HepG2 (cell line): ENCODE results near the gene ZCCHC10. TPM values are rescaled to one million over a fixed set of nuclear protein-coding genes. Genes with fewer than 3 reads are reported as not detected.

Experiments
- FOXA3 ChIP-seq: IDR thresholded peaks from 2 replicates; pipeline ENCODE4 v1.6.1; 2016; ENCODE audit warnings: missing genetic modification reagents, missing compliant biosample characterization
- FOXJ3 ChIP-seq: sonication (generic); formaldehyde crosslinking; IDR thresholded peaks from 2 replicates; pipeline ENCODE4 v1.4.0; 2020; ENCODE audit warnings: missing genetic modification reagents, mild to moderate bottlenecking, borderline replicate concordance
- GATAD1 ChIP-seq: IDR thresholded peaks from 2 replicates; pipeline ENCODE4 v1.6.1; 2016; ENCODE audit warnings: missing genetic modification reagents, missing compliant biosample characterization
- HNRNPH1 ChIP-seq: fragments of 200-400 bp; formaldehyde crosslinking; optimal IDR thresholded peaks from 2 replicates; pipeline ENCODE3; 2017; ENCODE audit warnings: mild to moderate bottlenecking, low read depth, low read length
- MED8 ChIP-seq: sonication (generic); formaldehyde crosslinking; IDR thresholded peaks from 2 replicates; pipeline ENCODE4 v1.8.1; 2023; ENCODE audit warnings: mild to moderate bottlenecking, missing genetic modification reagents; ENCODE audit not compliant: insufficient replicate concordance
- NAIF1 ChIP-seq: sonication (generic); formaldehyde crosslinking; IDR thresholded peaks from 2 replicates; pipeline ENCODE4 v1.5.0; 2020; ENCODE audit warnings: mild to moderate bottlenecking, missing genetic modification reagents, borderline replicate concordance
- POLR2A ChIP-seq, 2 experiments: IDR thresholded peaks; 2 replicates each; pipeline ENCODE4 v1.6.1; 2011; ENCODE audit warnings: low read depth in 2 of 2, low read length in 2 of 2, mild to moderate bottlenecking in 1 of 2, moderate library complexity in 1 of 2; ENCODE audit not compliant: insufficient read depth in 1 of 2
- TBL1XR1 ChIP-seq: fragments of 150-350 bp; IDR thresholded peaks from 2 replicates; pipeline ENCODE4 v1.6.1; 2014; ENCODE audit warnings: borderline replicate concordance, low read length; ENCODE audit not compliant: partially characterized antibody
- ZNF30 ChIP-seq: sonication (generic); formaldehyde crosslinking; IDR thresholded peaks from 2 replicates; pipeline ENCODE4 v1.5.0; 2020; ENCODE audit warnings: mild to moderate bottlenecking, missing genetic modification reagents
- ZNF430 ChIP-seq: sonication (generic); formaldehyde crosslinking; IDR thresholded peaks from 2 replicates; pipeline ENCODE4 v1.9.0; 2021; ENCODE audit warnings: mild to moderate bottlenecking, missing genetic modification reagents
- ZNF556 ChIP-seq: sonication (generic); formaldehyde crosslinking; IDR thresholded peaks from 2 replicates; pipeline ENCODE4 v1.4.0; 2020; ENCODE audit warnings: mild to moderate bottlenecking, missing genetic modification reagents, borderline replicate concordance
- ZNF615 ChIP-seq: sonication (generic); formaldehyde crosslinking; IDR thresholded peaks from 2 replicates; pipeline ENCODE4 v1.5.0; 2020; ENCODE audit warnings: mild to moderate bottlenecking, missing genetic modification reagents, borderline replicate concordance
- ZNF816 ChIP-seq: sonication (generic); formaldehyde crosslinking; IDR thresholded peaks from 2 replicates; pipeline ENCODE4 v1.8.0; 2022; ENCODE audit warnings: missing genetic modification reagents, mild to moderate bottlenecking, borderline replicate concordance
- ZNF879 ChIP-seq: sonication (generic); formaldehyde crosslinking; IDR thresholded peaks from 2 replicates; pipeline ENCODE4 v1.8.1; 2023; ENCODE audit warnings: missing genetic modification reagents
- ZSCAN30 ChIP-seq: sonication (generic); formaldehyde crosslinking; IDR thresholded peaks from 2 replicates; pipeline ENCODE4 v1.5.0; 2020; ENCODE audit warnings: mild to moderate bottlenecking, missing genetic modification reagents
- polyA plus RNA-seq, 8 experiments: library from polyadenylated mRNA; depleted of rRNA in 3 of 8; stranded (reverse) in 7 of 8; unstranded in 1 of 8; fragments of >200 nt; fragmentation: Illumina TruSeq in 4 of 8; extraction: Trizol in 4 of 8; gene quantifications; 2 replicates each; pipeline versions ENCODE4 v1.2.1 to v1.2.3, GENCODE V29; 2011 to 2016; ENCODE audit warnings: low read depth in 4 of 8, missing spikeins in 1 of 8, mixed read lengths in 1 of 8; ENCODE audit not compliant: insufficient read depth in 1 of 8
- total RNA-seq, 5 experiments: library from RNA; depleted of rRNA; stranded (reverse); fragments of >200 nt; fragmentation: Illumina TruSeq; extraction: Trizol; gene quantifications; 2 replicates each; pipeline ENCODE4 v1.2.3, GENCODE V29; 2016; ENCODE audit warnings: low read depth in 1 of 5
- TF ChIP-seq, protein P1 (sequence below): sonication (generic); formaldehyde crosslinking; IDR thresholded peaks from 2 replicates; pipeline ENCODE4 v1.9.0; 2021; ENCODE audit warnings: missing genetic modification reagents, mild to moderate bottlenecking, borderline replicate concordance
- TF ChIP-seq, protein P2 (sequence below): sonication (generic); formaldehyde crosslinking; IDR thresholded peaks from 2 replicates; pipeline ENCODE4 v1.8.0; 2022; ENCODE audit warnings: low read depth, missing genetic modification reagents
- TF ChIP-seq, protein P3 (sequence below): IDR thresholded peaks from 2 replicates; pipeline ENCODE4 v1.6.1; 2016; ENCODE audit warnings: low read depth
- TF ChIP-seq, protein P4 (sequence below): sonication (generic); formaldehyde crosslinking; IDR thresholded peaks from 2 replicates; pipeline ENCODE4 v1.8.0; 2022; ENCODE audit warnings: mild to moderate bottlenecking, missing genetic modification reagents, moderate library complexity

The ZCCHC10 gene
- total and polyA plus RNA-seq, 2 of the 13 experiments (the other 11 are each of a cell fraction or from before 2014, with no cell fraction given): 40.7 to 48.2 TPM

DNA sequence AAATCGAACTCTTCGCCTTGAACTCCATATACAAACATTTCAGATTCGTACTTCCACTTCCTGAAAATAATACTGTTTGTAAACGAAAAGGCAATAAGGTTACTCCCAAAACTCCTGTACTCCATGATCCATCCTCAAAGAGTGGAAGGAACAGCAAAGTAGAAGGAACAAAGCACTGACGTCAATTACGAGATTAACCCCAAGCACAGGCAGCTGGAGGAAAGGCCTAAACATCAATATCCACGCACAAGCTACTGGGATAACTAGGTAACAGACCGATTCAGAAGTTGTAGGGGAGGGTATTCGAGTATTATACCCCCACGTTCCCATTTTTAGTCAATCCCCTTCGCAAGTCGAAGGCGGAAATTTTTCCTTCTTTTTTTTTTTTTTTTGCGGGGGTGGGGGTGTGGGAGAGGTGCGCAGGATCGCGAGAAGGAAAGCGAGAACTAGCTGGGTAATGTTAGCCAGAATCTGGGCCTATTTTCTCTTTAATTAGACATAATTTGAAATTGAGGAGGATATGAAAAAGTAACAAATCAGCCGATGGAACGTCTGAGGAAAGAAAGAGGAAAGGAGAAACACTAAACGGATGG is 63.8 kb downstream of the ZCCHC10 start (continued):
- TF ChIP-seq MED8 (CRISPR knock-in tag) (no peak), GATAD1 (CRISPR knock-in tag) (no peak), FOXJ3 (CRISPR knock-in tag) (no peak), HNRNPH1 (no peak), ZNF30 (CRISPR knock-in tag) (no peak), ZNF816 (CRISPR knock-in tag) (no peak), ZNF430 (no peak), NAIF1 (CRISPR knock-in tag) (no peak), ZNF615 (CRISPR knock-in tag) (no peak), POLR2A (IDR thresholded peaks at IDR 0.05; ENCODE audit: insufficient read depth in 1 of 2, low read depth in 2 of 2, low read length in 2 of 2) (0 out of 4 replicates have a peak, but pooled peaks of 1 of the 2 experiments have one; percentile 31), TBL1XR1 (no peak), ZNF556 (CRISPR knock-in tag) (no peak), FOXA3 (CRISPR knock-in tag) (peak; percentile 9; the same call in 1 of the 2 replicates), ZSCAN30 (no peak), ZNF879 (CRISPR knock-in tag) (no peak)
- TF ChIP-seq, protein P1, sequence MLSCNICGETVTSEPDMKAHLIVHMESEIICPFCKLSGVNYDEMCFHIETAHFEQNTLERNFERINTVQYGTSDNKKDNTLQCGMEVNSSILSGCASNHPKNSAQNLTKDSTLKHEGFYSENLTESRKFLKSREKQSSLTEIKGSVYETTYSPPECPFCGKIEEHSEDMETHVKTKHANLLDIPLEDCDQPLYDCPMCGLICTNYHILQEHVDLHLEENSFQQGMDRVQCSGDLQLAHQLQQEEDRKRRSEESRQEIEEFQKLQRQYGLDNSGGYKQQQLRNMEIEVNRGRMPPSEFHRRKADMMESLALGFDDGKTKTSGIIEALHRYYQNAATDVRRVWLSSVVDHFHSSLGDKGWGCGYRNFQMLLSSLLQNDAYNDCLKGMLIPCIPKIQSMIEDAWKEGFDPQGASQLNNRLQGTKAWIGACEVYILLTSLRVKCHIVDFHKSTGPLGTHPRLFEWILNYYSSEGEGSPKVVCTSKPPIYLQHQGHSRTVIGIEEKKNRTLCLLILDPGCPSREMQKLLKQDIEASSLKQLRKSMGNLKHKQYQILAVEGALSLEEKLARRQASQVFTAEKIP (CRISPR knock-in tag): no peak
- TF ChIP-seq, protein P2, sequence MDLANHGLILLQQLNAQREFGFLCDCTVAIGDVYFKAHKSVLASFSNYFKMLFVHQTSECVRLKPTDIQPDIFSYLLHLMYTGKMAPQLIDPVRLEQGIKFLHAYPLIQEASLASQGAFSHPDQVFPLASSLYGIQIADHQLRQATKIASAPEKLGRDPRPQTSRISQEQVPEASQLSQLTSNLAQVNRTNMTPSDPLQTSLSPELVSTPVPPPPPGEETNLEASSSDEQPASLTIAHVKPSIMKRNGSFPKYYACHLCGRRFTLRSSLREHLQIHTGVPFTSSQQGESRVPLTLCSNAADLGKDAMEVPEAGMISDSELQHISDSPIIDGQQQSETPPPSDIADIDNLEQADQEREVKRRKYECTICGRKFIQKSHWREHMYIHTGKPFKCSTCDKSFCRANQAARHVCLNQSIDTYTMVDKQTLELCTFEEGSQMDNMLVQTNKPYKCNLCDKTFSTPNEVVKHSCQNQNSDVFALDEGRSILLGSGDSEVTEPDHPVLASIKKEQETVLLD (CRISPR knock-in tag): no peak
- TF ChIP-seq, protein P3, sequence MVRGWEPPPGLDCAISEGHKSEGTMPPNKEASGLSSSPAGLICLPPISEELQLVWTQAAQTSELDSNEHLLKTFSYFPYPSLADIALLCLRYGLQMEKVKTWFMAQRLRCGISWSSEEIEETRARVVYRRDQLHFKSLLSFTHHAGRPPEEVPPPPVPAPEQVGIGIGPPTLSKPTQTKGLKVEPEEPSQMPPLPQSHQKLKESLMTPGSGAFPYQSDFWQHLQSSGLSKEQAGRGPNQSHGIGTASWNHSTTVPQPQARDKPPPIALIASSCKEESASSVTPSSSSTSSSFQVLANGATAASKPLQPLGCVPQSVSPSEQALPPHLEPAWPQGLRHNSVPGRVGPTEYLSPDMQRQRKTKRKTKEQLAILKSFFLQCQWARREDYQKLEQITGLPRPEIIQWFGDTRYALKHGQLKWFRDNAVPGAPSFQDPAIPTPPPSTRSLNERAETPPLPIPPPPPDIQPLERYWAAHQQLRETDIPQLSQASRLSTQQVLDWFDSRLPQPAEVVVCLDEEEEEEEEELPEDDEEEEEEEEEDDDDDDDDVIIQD (CRISPR knock-in tag): 0 out of 2 replicates have a peak, but pooled peaks have one; percentile 24
- TF ChIP-seq, protein P4, sequence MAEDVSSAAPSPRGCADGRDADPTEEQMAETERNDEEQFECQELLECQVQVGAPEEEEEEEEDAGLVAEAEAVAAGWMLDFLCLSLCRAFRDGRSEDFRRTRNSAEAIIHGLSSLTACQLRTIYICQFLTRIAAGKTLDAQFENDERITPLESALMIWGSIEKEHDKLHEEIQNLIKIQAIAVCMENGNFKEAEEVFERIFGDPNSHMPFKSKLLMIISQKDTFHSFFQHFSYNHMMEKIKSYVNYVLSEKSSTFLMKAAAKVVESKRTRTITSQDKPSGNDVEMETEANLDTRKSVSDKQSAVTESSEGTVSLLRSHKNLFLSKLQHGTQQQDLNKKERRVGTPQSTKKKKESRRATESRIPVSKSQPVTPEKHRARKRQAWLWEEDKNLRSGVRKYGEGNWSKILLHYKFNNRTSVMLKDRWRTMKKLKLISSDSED (CRISPR knock-in tag): no peak
